ENCODE measurements around the gene CCDC13.
A peak's percentile ranks its signal among the peaks of the same experiment; 100 is the strongest.

The CCDC13 gene

DNA sequence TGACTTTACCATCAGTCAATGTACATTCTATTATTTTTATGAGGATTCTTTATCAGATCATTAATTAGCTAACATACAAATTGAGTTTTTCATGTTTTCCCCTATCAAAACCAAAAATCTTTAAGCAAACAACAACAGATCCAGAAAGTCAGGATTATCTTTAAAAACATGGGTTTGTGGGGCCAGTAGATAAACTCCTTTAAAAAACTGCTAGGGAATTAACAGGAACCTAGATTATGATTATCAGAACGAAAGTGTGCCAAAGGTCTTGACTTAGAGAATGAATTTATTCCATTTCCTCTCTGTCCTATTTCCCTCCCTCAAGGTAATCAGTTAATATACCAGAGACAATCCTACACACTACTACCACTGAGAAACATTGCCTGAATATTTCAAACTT is 13.2 kb upstream of the CCDC13 start:
- CTCF ChIA-PET: interaction anchor here (1.3 to 5.4 kb wide), 2 partner anchors 10 to 53 kb away, joined by 3 to 23 read pairs; no protein-coding TSS in a partner anchor
- DNase-seq (ENCODE audit: low read depth, low spot score): no peak
- no peak overlapping the region for H3K4me3 ChIP-seq (ENCODE audit: low read depth, low read length)
- POLR2A ChIA-PET: no interaction called here
- TF ChIP-seq, protein P1, sequence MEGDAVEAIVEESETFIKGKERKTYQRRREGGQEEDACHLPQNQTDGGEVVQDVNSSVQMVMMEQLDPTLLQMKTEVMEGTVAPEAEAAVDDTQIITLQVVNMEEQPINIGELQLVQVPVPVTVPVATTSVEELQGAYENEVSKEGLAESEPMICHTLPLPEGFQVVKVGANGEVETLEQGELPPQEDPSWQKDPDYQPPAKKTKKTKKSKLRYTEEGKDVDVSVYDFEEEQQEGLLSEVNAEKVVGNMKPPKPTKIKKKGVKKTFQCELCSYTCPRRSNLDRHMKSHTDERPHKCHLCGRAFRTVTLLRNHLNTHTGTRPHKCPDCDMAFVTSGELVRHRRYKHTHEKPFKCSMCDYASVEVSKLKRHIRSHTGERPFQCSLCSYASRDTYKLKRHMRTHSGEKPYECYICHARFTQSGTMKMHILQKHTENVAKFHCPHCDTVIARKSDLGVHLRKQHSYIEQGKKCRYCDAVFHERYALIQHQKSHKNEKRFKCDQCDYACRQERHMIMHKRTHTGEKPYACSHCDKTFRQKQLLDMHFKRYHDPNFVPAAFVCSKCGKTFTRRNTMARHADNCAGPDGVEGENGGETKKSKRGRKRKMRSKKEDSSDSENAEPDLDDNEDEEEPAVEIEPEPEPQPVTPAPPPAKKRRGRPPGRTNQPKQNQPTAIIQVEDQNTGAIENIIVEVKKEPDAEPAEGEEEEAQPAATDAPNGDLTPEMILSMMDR (IDR thresholded peaks at IDR 0.05; ENCODE audit: insufficient read depth, low read length, missing control alignments): no peak

DNA sequence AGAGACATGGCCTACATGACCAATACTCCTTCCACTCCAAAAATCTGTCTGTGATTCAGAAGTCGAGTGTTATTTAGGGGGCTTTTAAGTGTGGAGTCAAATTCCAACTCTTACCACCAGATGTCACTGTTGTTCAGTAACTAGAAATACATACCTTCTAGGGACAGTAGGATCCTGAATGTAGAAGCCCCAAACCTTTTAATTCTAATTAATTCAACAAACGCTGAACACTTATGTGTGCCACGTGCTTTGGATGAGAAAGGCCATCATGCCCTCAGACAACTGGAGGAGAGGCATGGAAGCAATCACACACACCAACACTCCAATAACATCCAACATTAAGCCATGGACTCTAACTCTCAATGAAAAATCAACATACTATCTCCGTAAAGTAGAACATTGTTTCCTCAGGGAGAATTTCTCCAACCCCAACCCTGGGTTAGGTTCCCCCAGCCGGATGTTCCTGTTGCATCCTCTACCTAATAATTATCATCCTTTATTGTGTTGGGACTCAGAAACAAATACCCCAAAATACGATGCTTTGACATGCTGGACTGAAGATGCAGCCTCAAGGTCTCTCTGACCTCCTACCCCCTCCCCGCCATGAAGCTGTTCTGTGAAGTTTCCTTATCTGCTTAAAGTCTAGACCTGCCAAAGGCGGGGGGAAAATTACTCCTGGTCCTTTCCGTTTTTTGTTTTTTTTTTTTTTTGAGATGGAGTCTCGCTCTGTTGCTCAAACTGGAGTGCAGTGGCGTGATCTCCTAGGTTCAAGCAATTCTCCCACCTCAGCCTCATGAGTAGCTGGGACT is 8.0 kb upstream of the CCDC13 start:
- ChIA-PET CTCF (interaction anchor here (0.6 to 4.6 kb wide), 14 partner anchors 11 to 200 kb away, joined by 3 to 51 read pairs (median 6); no protein-coding TSS in a partner anchor), POLR2A (no interaction called here)

DNA sequence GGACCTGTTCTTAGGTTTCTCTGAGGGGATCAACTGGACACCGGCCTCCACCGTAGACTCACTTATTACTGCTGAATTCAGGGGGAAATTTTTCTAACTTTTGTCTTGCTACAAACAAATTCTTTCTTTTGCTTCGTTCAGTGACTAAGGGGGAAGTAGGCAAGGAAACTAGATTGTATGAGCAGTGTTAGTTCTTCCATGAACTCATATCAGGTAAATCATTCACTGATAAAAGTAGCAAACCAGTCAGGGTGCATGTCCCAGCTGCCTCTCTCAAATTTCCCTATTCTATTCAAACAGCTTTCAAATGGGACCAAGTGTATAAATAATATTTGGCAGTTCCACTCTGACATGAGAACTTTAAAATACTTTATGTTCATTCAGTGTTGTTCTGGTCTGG is 7.3 kb upstream of the CCDC13 start:
- POLR2A ChIA-PET: no interaction called here
- DNase-seq (ENCODE audit: low read depth, low spot score): no peak
- no peak overlapping the region for H3K4me3 ChIP-seq (ENCODE audit: low read depth, low read length)
- CTCF ChIA-PET: interaction anchor here (0.6 to 4.6 kb wide), 19 partner anchors 8 to 957 kb away, joined by 3 to 51 read pairs (median 6); no protein-coding TSS in a partner anchor
- TF ChIP-seq, protein P1 (IDR thresholded peaks at IDR 0.05; ENCODE audit: insufficient read depth, low read length, missing control alignments): no peak

More for the DNA sequence above, 8.0 kb upstream of the CCDC13 start:
- H3K4me3 ChIP-seq (ENCODE audit: low read depth, low read length): no peak overlapping the region
- TF ChIP-seq, protein P1 (IDR thresholded peaks at IDR 0.05; ENCODE audit: insufficient read depth, low read length, missing control alignments): peak; percentile 45
- no peak for DNase-seq (ENCODE audit: low read depth, low spot score)

DNA sequence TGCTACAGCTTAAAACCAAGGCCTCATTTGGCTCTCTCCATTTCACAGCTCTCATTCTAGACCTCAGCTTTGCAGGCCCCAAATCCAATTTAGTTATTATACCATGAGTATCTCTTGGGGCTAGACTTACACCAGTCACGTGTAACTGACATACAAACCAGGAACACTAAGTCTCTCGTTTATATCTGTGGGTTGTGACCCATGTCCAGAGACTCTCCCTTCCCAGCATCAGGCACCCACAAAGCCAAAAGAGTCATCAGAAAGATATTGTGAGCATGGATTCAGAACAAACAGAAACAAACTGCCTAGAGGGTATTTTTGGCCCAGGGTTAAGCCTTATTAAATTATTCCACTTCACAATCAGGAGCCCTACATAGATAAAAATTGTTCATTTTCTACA is 5.6 kb upstream of the CCDC13 start:
- no peak for DNase-seq (ENCODE audit: low read depth, low spot score)
- H3K4me3 ChIP-seq (ENCODE audit: low read depth, low read length): no peak overlapping the region
- TF ChIP-seq, protein P1 (IDR thresholded peaks at IDR 0.05; ENCODE audit: insufficient read depth, low read length, missing control alignments): no peak
- ChIA-PET CTCF (interaction anchor here (0.7 to 4.6 kb wide), 11 partner anchors 9 to 103 kb away, joined by 3 to 51 read pairs (median 4); no protein-coding TSS in a partner anchor), POLR2A (no interaction called here)

DNA sequence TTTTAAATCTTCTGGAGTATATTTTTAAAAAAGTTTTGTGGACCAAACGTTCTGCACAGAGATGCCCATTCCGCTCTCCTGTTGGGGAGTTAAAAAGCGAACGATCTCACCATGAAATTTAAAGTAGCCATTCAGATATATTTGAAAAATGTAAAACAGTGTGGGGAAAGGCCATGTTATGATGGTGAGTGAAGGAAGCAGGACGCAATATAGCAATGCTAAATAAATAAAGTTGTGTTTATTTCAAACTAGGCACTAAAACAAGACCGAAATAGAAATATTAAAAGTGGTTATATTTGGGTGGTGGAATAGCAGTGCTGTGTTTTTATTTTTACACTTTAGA is 327 bp upstream of the CCDC13 start:
- peak overlapping the region; percentile 41 for H3K4me3 ChIP-seq (ENCODE audit: low read depth, low read length)
- CTCF ChIA-PET: interaction anchor here (2.3 kb wide), 1 partner anchor 66 kb away, joined by 8 read pairs; no protein-coding TSS in a partner anchor
- POLR2A ChIA-PET: no interaction called here
- TF ChIP-seq, protein P1 (IDR thresholded peaks at IDR 0.05; ENCODE audit: insufficient read depth, low read length, missing control alignments): no peak
- no peak for DNase-seq (ENCODE audit: low read depth, low spot score)

DNA sequence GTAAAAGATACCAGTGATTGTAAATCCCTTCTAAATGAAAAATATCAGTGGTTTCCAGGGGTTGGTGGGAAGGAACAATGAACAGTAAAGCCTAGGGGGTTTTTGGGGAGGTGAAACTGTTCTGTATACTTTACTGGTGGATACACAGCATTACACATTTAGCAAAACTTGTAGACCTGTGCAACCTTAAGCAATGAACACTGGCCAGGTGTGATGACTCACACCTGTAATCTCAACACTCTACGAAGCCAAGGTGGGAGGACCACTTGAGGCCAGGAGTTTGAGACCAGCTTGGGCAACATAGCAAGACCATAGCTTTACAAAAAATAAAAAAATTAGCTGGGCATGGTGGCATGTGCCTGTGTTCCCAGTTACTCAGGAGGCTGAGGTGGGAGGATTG is 1.8 kb downstream of the CCDC13 start:
- DNase-seq (ENCODE audit: low read depth, low spot score): no peak
- TF ChIP-seq, protein P1 (IDR thresholded peaks at IDR 0.05; ENCODE audit: insufficient read depth, low read length, missing control alignments): no peak
- no peak overlapping the region for H3K4me3 ChIP-seq (ENCODE audit: low read depth, low read length)
- ChIA-PET POLR2A (no interaction called here), CTCF (interaction anchor here (0.8 to 2.0 kb wide), 2 partner anchors 9 to 11 kb away, joined by 3 to 7 read pairs; no protein-coding TSS in a partner anchor)

All from AG04449 (cell line).